GM12878 (cell line): ENCODE data around the gene MVB12B. TPM values are rescaled to one million over a fixed set of nuclear protein-coding genes. Genes with fewer than 3 reads are reported as not detected.

Experiments
- ATAC-seq: fragments of 200-7000 bp; cut with Tn5 transposase; 3 replicates; pipeline ENCODE4 v1.9.1; 2020; ENCODE audit warnings: mild to moderate bottlenecking, moderate library complexity
- BruUV-seq: library from RNA; stranded (reverse); fragments of 400-500 nt; replicated peaks from 2 replicates; lab custom pipeline; 2021; lab: Mats Ljungman, UMichigan
- CTCF ChIA-PET: fragments of 300-600 bp; sonication (Branson Sonifier 250); formaldehyde crosslinking; extraction: SDS; loops from one replicate; lab custom pipeline; 2021; ENCODE audit warnings: inconsistent platforms; lab: Yijun Ruan, JAX
- POLR2A ChIA-PET: fragments of 350-600 bp; formaldehyde crosslinking; extraction: SDS; loops from one replicate; lab custom pipeline; 2021; ENCODE audit warnings: inconsistent platforms; lab: Charles Lee
- RAD21 ChIA-PET: fragments of 300-600 bp; sonication (Branson Sonifier 250); formaldehyde crosslinking; loops from one replicate; lab custom pipeline; 2023; ENCODE audit warnings: antibody characterized with exemption; ENCODE audit not compliant: unreplicated experiment; lab: Charles Lee
- SMC1A ChIA-PET: fragments of 300-600 bp; sonication (Branson Sonifier 250); formaldehyde crosslinking; loops from one replicate; lab custom pipeline; 2023; ENCODE audit not compliant: unreplicated experiment, uncharacterized antibody; lab: Charles Lee
- DNase-seq: peaks from one replicate; pipeline ENCODE4 v3.0.0-alpha.2; 2011; ENCODE audit warnings: low read depth, low spot score
- FAIRE-seq: peaks from 3 replicates; lab custom pipeline; 2011; peaks lifted over from hg19 to GRCh38; lab: Jason Lieb, UNC
- H2AFZ ChIP-seq: 2 replicates; pipeline ENCODE4 v1.6.0; 2011; ENCODE audit warnings: low read depth, low read length, control low read depth; ENCODE audit not compliant: control insufficient read depth
- H3K27ac ChIP-seq: 2 replicates; pipeline ENCODE4 v1.5.1; 2011; ENCODE audit warnings: control low read depth; ENCODE audit not compliant: control insufficient read depth, insufficient read depth
- H3K27me3 ChIP-seq, 2 experiments: replicated peaks in 1 of 2; 2 replicates each; pipeline versions ENCODE4 v1.6.0 to v1.6.1; 2011; ENCODE audit warnings: low read length in 1 of 2; ENCODE audit not compliant: control insufficient read depth in 2 of 2, insufficient read depth in 2 of 2
- H3K36me3 ChIP-seq, 2 experiments: 2 replicates each; pipeline ENCODE4 v1.5.1; 2011; ENCODE audit warnings: low read length in 1 of 2; ENCODE audit not compliant: control insufficient read depth in 2 of 2, insufficient read depth in 2 of 2
- H3K4me1 ChIP-seq: 2 replicates; pipeline ENCODE4 v1.6.1; 2011; ENCODE audit warnings: mild to moderate bottlenecking, low read length, moderate library complexity, mixed read lengths; ENCODE audit not compliant: control insufficient read depth, insufficient read depth
- H3K4me2 ChIP-seq: 2 replicates; pipeline ENCODE4 v1.6.0; 2011; ENCODE audit warnings: control low read depth; ENCODE audit not compliant: control insufficient read depth, insufficient read depth
- H3K4me3 ChIP-seq: fragments of 200-600 bp; sonication (generic); 2 replicates; pipeline ENCODE4 v1.5.1; 2016
- H3K79me2 ChIP-seq: 2 replicates; pipeline ENCODE4 v1.6.0; 2011; ENCODE audit warnings: low read length; ENCODE audit not compliant: control insufficient read depth, insufficient read depth
- H3K9ac ChIP-seq: 2 replicates; pipeline ENCODE4 v1.8.0; 2011; ENCODE audit warnings: low read length, control low read depth, mixed read lengths; ENCODE audit not compliant: control insufficient read depth, insufficient read depth
- H3K9me3 ChIP-seq: replicated peaks from 3 replicates; pipeline ENCODE4 v1.5.1; 2011; ENCODE audit warnings: mild to moderate bottlenecking, low read length; ENCODE audit not compliant: control insufficient read depth, insufficient read depth
- H4K20me1 ChIP-seq: 2 replicates; pipeline ENCODE4 v1.6.0; 2011; ENCODE audit not compliant: control insufficient read depth, insufficient read depth
- EED ChIP-seq: sonication (generic); IDR thresholded peaks from 2 replicates; pipeline ENCODE4 v1.6.1; 2016; ENCODE audit warnings: antibody characterized with exemption, low read depth
- MXI1 ChIP-seq: fragments of 150-350 bp; IDR thresholded peaks from 2 replicates; pipeline ENCODE4 v1.6.1; 2011; ENCODE audit warnings: low read depth, mild to moderate bottlenecking, inconsistent platforms, low read length, improper control_type of control experiment
- NFYA ChIP-seq: IDR thresholded peaks from 2 replicates; pipeline ENCODE4 v1.6.1; 2011; ENCODE audit warnings: low read depth, mild to moderate bottlenecking, low read length, improper control_type of control experiment, borderline replicate concordance
- NRF1 ChIP-seq: conservative IDR thresholded peaks from 2 replicates; pipeline ENCODE4 v1.6.1; 2011; ENCODE audit warnings: mild to moderate bottlenecking, low read depth, low read length, improper control_type of control experiment
- POLR2AphosphoS2 ChIP-seq: IDR thresholded peaks from 2 replicates; pipeline ENCODE4 v1.6.1; 2011; ENCODE audit warnings: low read depth, mild to moderate bottlenecking, low read length, improper control_type of control experiment, moderate library complexity
- POU2F2 ChIP-seq: IDR thresholded peaks from 3 replicates; pipeline ENCODE4 v1.6.1; 2011; ENCODE audit warnings: low read depth, mild to moderate bottlenecking, low read length, borderline replicate concordance
- RB1 ChIP-seq: fragments of 450-650 bp; formaldehyde crosslinking; IDR thresholded peaks from 2 replicates; pipeline ENCODE4 v1.6.1; 2017; ENCODE audit warnings: mild to moderate bottlenecking, borderline replicate concordance
- RELA ChIP-seq: fragments of 450-650 bp; IDR thresholded peaks from 2 replicates; pipeline ENCODE4 v1.8.0; 2014; ENCODE audit warnings: borderline replicate concordance; ENCODE audit not compliant: partially characterized antibody
- RFX5 ChIP-seq: IDR thresholded peaks from 2 replicates; pipeline ENCODE4 v1.6.1; 2011; ENCODE audit warnings: low read depth, low read length, improper control_type of control experiment
- SIN3A ChIP-seq: IDR thresholded peaks from 2 replicates; pipeline ENCODE4 v1.6.1; 2012; ENCODE audit warnings: low read depth, low read length, improper control_type of control experiment
- SREBF2 ChIP-seq: IDR thresholded peaks from 2 replicates; pipeline ENCODE4 v1.6.1; 2012; ENCODE audit warnings: mild to moderate bottlenecking, low read length
- TBL1XR1 ChIP-seq: IDR thresholded peaks from 2 replicates; pipeline ENCODE4 v1.6.1; 2012; ENCODE audit warnings: low read depth, low read length, improper control_type of control experiment
- TCF12 ChIP-seq: IDR thresholded peaks from 2 replicates; pipeline ENCODE4 v1.6.1; 2011; ENCODE audit warnings: low read depth, mild to moderate bottlenecking, low read length
- WGBS: methylation state at CpG from one replicate; pipeline ENCODE4 v1.1.6; 2016; ENCODE audit warnings: low lambda C conversion rate; ENCODE audit not compliant: insufficient replicate concordance, insufficient coverage; ENCODE audit errors: missing lambda C conversion rate; 5-methylcytosine and 5-hydroxymethylcytosine counted together
- in situ Hi-C: fragments of 300-500 bp; cut with MboI; formaldehyde crosslinking; loops from 9 replicates; pipeline ENCODE4 v1.14.3; 2018; ENCODE audit warnings: mixed read lengths
- intact Hi-C: fragments of 100-400 bp; cut with micrococcal nuclease; formaldehyde crosslinking; loops from one replicate; pipeline ENCODE4 v1.14.2; 2022; ENCODE audit not compliant: unreplicated experiment
- polyA plus RNA-seq, 11 experiments: library from polyadenylated mRNA; depleted of rRNA in 4 of 11; unstranded in 6 of 11; stranded (reverse) in 5 of 11; fragments of >200 nt; fragmentation: Nextera tagmentation in 4 of 11; fragmentation: Illumina TruSeq in 1 of 11; extraction: Ambion mirVana in 4 of 11; extraction: Trizol in 1 of 11; gene quantifications; 1 replicate in 1 of 11; 2 replicates in 10 of 11; pipeline versions ENCODE4 v1.2.1 to v1.2.3, GENCODE V29; 2011 to 2016; ENCODE audit warnings: inconsistent platforms in 2 of 11, missing spikeins in 2 of 11, low read depth in 1 of 11
- total RNA-seq, 4 experiments: library from RNA; depleted of rRNA in 3 of 4; stranded (reverse); fragments of >200 nt in 3 of 4; fragmentation: Illumina TruSeq in 1 of 4; extraction: Trizol in 1 of 4; gene quantifications; 2 replicates each; pipeline versions ENCODE4 v1.2.1 to v1.2.3, GENCODE V29; 2013 to 2021
- TF ChIP-seq, protein P1 (sequence below): IDR thresholded peaks from 2 replicates; pipeline ENCODE4 v1.6.1; 2012; ENCODE audit warnings: low read depth, low read length, improper control_type of control experiment
- TF ChIP-seq, protein P2 (sequence below): IDR thresholded peaks from 2 replicates; pipeline ENCODE4 v1.6.1; 2012; ENCODE audit warnings: improper control_type of control experiment, low read depth, low read length; ENCODE audit not compliant: insufficient replicate concordance
- TF ChIP-seq, protein P3 (sequence below): fragments of 150-350 bp; IDR thresholded peaks from 2 replicates; pipeline ENCODE4 v1.6.1; 2014; ENCODE audit warnings: mild to moderate bottlenecking, low read depth, low read length

MVB12B gene
- total and polyA plus RNA-seq, 10 of the 15 experiments (the other 5 are each of a cell fraction or from before 2014, with no cell fraction given) = 0.08 TPM; not detected in 9

DNA sequence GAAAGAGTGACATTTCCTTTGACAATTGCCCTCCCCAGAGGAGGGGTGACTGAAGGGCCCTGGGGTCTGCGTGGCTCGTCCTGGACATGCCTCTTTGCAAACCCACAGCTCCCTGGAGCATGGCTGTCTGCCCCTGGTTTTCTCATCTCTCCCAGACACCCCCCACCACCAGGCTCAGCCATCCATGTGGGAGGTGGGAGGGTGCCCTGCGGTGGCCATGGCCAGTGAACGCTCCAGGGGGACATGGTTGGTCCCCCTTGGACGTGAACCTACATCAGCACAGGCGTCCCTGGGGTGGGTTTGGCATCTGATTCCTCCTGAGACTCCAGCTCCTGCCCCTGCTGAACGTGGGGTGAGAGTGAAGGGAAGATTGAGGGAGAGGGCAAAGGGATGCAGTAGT, 219.4 kb downstream of the MVB12B start:
- in situ Hi-C loops = no loop called here
- Histone ChIP-seq H3K9me3 (no peaks in the 10 kb centered on the region; the same call in 2 of the 3 replicates), H2AFZ (no peak overlapping the region)
- SMC1A ChIA-PET = no interaction called here
- TF ChIP-seq EED = no peak
- TF ChIP-seq SIN3A = no peak
- TF ChIP-seq, protein P1, sequence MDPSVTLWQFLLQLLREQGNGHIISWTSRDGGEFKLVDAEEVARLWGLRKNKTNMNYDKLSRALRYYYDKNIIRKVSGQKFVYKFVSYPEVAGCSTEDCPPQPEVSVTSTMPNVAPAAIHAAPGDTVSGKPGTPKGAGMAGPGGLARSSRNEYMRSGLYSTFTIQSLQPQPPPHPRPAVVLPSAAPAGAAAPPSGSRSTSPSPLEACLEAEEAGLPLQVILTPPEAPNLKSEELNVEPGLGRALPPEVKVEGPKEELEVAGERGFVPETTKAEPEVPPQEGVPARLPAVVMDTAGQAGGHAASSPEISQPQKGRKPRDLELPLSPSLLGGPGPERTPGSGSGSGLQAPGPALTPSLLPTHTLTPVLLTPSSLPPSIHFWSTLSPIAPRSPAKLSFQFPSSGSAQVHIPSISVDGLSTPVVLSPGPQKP = no peak
- TF ChIP-seq TBL1XR1 = no peak
- no peak for TF ChIP-seq POU2F2
- no peak for TF ChIP-seq POLR2AphosphoS2
- no peak for TF ChIP-seq MXI1
- TF ChIP-seq, protein P2, sequence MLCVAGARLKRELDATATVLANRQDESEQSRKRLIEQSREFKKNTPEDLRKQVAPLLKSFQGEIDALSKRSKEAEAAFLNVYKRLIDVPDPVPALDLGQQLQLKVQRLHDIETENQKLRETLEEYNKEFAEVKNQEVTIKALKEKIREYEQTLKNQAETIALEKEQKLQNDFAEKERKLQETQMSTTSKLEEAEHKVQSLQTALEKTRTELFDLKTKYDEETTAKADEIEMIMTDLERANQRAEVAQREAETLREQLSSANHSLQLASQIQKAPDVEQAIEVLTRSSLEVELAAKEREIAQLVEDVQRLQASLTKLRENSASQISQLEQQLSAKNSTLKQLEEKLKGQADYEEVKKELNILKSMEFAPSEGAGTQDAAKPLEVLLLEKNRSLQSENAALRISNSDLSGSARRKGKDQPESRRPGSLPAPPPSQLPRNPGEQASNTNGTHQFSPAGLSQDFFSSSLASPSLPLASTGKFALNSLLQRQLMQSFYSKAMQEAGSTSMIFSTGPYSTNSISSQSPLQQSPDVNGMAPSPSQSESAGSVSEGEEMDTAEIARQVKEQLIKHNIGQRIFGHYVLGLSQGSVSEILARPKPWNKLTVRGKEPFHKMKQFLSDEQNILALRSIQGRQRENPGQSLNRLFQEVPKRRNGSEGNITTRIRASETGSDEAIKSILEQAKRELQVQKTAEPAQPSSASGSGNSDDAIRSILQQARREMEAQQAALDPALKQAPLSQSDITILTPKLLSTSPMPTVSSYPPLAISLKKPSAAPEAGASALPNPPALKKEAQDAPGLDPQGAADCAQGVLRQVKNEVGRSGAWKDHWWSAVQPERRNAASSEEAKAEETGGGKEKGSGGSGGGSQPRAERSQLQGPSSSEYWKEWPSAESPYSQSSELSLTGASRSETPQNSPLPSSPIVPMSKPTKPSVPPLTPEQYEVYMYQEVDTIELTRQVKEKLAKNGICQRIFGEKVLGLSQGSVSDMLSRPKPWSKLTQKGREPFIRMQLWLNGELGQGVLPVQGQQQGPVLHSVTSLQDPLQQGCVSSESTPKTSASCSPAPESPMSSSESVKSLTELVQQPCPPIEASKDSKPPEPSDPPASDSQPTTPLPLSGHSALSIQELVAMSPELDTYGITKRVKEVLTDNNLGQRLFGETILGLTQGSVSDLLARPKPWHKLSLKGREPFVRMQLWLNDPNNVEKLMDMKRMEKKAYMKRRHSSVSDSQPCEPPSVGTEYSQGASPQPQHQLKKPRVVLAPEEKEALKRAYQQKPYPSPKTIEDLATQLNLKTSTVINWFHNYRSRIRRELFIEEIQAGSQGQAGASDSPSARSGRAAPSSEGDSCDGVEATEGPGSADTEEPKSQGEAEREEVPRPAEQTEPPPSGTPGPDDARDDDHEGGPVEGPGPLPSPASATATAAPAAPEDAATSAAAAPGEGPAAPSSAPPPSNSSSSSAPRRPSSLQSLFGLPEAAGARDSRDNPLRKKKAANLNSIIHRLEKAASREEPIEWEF = no peak
- TF ChIP-seq, protein P3, sequence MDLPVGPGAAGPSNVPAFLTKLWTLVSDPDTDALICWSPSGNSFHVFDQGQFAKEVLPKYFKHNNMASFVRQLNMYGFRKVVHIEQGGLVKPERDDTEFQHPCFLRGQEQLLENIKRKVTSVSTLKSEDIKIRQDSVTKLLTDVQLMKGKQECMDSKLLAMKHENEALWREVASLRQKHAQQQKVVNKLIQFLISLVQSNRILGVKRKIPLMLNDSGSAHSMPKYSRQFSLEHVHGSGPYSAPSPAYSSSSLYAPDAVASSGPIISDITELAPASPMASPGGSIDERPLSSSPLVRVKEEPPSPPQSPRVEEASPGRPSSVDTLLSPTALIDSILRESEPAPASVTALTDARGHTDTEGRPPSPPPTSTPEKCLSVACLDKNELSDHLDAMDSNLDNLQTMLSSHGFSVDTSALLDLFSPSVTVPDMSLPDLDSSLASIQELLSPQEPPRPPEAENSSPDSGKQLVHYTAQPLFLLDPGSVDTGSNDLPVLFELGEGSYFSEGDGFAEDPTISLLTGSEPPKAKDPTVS = no peak
- TF ChIP-seq RB1 = no peak
- no peak for TF ChIP-seq SREBF2
- no peak for TF ChIP-seq TCF12
- TF ChIP-seq NRF1 = no peak
- no peak for TF ChIP-seq RELA
- TF ChIP-seq RFX5 = no peak
- TF ChIP-seq NFYA = no peak
- TF ChIP-seq, all 136 proteins: peak for 0
- Histone ChIP-seq H4K20me1 (no peaks in the 10 kb centered on the region), H3K27me3 (no peaks in the 10 kb centered on the region), H3K79me2 (no peaks in the 10 kb centered on the region), H3K4me3 (no peak overlapping the region), H3K9ac (no peak overlapping the region), H3K4me2 (no peak overlapping the region), H3K4me1 (no peaks in the 10 kb centered on the region), H3K27ac (no peak overlapping the region), H3K36me3 (no peaks in the 10 kb centered on the region)
- 5% methylated on average over 7 of the region's 7 CpGs for WGBS
- no peak for DNase-seq
- ChIA-PET RAD21 (no interaction called here), CTCF (interaction anchor here (0.9 to 1.3 kb wide), 2 partner anchors 12 to 13 kb away, joined by 3 to 5 read pairs; no protein-coding TSS in a partner anchor), POLR2A (no interaction called here)
- BruUV-seq = no TSS peak
- intact Hi-C loops = no loop called here
- no peak for ATAC-seq
- no peak for FAIRE-seq
